ENCODE measurements around the gene TIMM44.
"Not testable (repeated sequence)": the region's sequence is repeated elsewhere in the genome, so short reads cannot be mapped to it uniquely, and the experiment has no call there.

Gene TIMM44

DNA sequence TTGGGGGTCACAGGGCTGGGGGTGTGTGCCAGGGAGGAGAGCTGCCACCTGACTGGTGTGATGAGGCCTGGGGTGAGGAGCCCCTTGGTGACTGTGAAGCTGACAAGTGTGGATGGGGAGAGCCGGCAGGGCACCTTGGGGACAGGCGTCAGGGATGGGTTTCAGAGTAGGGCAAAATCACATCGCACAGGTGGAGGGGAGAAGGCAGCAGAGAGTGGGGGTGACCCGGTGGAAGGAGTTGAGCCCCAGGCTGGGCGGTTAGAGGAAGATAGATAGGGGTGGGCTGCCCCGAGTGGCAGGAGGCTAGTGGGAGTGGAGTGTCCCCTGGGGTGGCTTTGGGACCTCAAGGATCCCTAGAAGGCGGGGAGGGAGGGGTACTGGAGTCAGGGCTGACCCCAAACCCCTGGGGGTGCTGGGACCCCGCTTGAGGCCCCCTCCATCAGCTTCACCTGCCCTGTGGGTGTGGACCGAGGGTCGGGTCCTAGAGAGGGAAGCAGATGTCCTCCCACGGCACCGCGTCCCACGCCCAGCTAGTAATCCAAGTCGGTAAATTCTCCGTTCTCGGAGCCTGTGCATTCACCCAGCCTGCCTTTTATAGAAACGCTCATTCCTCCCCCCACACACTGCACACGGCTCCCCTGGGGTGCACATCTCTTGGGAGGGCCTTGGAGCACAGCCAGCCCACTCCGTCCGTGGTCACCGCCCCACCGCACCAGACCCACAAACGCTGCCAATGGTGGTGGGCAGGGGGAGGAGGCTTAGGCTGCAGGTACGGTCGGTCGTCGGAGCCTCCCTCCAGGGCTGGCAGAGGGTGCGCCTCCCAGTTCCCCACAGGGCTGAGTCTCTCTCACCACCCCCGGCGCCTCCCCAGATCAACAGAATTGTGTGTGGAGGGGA lies 19.9 kb downstream of the TIMM44 start:
- DNase-seq, result no peak

DNA sequence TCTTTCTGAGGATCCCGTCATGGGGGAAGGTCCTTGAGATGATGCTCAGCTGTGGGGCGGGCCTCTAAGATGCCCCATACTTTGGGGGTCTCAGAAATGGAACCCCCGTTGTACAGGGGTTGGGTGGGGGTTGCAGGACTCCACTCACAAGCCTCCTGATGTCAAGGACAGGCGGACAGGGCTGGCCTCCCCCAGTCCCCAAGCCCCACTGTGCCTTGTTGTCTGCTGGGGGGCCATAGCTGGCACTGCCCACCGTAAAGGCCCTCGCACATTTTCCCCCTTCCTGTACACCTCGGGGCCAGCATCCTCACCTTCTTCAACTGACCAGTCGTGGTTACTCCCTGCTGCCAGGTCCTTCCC lies 20.6 kb downstream of the TIMM44 start:
- DNase-seq, result no peak

GRCh38 chr19:7921967-7922835 lies 21.3 kb downstream of the TIMM44 start:
- DNase-seq, result no peak

GRCh38 chr19:7921302-7921966 lies 22.0 kb downstream of the TIMM44 start:
- no peak for DNase-seq

GRCh38 chr19:7920519-7921301 lies 22.8 kb downstream of the TIMM44 start:
- peak; percentile 92 for DNase-seq

DNA sequence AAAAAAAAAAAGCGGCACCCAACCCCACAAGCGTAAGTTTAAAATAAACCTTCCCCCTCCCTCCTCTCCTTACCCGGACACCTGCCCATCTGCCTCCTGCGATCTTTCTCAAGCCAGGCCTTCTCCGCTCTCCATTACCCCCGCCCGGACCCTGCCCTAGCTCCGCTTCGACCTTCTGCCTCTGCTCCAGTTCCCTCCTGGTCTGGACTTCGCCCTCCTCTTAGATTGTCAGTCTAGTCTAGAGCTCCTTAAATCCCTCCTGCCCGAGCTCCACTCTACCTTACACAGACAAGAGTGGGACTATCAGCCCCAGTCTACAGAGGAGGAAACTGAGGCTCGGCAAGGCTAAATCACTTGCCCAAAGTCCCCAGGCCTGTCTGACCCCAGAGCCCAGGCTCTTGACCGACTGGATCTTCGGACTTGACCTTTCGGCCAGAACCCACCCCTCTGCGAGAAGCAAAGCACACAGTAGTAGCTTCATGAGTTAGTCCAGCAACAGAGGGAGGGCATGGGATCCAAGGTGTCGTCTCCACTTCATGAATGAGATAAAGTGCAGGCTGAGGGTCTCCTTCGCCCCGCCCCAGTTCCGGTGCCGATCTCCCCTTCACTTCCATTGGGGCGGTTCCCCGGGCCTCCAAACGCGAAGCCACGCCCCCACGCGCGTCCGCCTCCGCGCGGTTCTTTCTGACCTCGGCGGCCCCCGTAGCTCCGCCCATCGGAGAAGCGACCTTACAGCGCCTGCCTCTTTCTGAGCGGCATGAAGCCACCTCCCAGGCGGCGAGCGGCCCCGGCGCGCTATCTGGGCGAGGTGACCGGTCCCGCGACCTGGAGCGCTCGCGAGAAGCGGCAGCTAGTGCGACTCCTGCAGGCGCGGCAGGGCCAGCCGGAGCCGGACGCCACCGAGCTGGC lies 23.6 kb downstream of the TIMM44 start, which contains the start of gene SNAPC2:
SNAPC2 (plus strand) TSS at position 729 of the 909 bp plus-strand sequence; CDS start at position 758, 29 bp downstream.
- DNase-seq, result peak; percentile 85

DNA sequence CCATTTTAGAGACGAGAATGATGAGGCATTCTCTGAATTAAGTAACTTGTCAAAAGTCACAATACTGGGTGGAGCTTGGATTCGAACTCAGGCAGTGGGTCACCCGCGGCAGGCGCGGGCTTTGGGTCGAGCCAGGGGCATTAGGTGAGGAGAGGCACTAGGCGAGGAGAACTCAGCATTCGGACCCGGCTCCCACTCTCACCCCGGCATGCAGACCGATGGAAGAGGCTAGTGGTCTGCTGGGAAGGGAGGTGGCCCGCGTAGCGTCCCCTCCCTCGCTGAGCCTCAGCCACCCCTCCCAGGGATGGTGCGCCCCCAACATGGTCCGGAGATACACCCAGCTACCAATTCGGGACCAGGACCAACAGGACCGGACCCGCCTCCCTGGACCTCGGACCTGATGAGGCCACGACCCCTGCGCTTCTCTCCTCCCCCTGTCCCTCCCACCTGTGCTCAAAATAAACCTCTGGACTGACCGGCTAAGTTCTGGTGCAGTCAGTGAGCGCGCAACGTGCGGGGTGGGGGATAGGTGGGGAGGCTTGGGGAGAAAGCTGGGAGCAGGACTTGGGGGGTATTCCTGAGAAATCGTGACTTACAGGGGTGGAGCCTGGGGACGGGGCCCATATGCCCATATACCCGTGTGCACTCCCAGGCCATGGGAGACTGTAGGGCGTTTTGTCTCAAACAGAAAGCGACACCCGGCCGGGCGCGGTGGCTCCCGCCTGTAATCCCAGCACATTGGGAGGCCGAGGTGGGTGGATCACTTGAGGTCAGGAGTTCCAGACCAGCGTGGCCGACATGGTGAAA lies 24.6 kb downstream of the TIMM44 start:
- DNase-seq, result no peak

GRCh38 chr19:7918062-7918614 lies 25.3 kb downstream of the TIMM44 start:
- not testable (repeated sequence) for DNase-seq

DNA sequence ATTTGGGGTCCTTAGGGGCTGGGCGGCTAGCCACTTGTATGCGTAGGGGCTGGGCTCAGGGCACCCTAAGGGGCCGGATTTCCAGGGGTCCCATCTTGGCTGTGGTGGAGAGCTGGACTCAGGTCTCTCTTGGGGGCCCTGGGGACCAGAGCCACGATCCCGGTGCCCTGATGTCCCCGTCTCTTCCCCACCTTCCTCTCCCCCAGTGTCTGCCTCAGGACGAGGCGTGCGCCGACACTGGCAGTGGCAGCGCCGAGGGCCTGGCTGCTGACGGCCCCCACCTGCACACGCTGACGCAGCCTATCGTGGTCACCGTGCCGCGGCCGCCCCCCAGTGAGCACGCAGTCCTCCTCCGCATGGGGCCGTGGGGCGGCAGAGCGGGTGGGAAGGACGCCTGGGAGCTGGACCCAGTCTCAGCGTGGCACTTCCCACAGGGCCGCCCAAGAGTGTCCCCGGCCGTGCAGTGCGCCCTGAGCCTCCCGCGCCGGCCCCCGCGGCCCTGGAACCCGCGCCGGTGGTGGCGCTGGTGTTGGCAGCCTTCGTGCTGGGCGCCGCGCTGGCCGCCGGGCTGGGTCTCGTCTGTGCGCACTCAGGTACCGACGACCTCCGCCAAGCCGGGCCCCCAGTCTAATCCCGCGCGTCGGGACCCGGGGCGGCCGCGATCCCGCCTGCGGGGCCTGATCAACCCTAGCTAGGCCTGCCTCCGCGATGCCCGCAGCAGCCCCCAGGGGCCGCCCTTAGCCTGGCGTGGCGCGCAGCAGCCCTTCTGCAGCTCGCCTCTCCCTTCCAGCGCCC lies 26.0 kb downstream of the TIMM44 start:
- DNase-seq, result peak; percentile 9

GRCh38 chr19:7916955-7917266 lies 26.6 kb downstream of the TIMM44 start:
- DNase-seq, result no peak

DNA sequence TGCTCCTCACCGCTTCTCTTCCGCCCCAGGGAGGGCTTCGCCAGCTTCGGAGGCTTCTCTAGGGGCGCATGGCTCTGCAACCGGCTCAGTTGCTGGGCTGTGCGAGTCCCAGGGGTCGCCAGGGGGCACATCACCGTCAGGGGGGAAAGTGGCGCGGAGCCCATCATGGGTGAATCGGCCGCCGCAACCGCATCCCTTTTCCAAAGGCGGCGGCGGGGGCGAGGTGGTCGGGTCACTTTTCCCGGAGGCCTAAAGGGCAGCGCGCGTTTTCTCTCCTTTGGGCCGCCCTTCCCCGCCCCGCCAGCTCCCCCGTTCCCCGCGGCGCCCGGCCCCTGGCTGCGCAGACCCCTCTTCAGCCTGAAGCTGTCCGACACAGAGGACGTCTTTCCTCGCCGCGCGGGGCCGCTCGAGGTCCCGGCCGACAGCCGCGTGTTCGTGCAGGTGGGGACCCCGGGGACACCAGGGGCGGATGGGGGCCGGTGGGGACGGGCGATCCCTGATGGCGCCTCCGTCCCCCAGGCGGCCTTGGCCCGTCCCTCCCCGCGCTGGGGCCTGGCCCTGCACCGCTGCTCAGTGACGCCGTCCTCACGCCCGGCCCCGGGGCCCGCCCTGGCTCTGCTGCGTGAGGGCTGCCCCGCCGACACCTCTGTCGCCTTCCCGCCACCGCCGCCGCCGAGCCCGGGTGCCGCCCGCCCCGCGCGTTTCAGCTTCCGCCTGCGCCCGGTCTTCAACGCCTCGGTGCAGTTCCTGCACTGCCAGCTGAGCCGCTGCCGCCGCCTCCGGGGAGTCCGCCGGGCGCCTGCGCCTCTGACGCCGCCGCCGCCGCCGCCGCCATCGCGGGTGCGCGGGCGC lies 27.1 kb downstream of the TIMM44 start:
- DNase-seq, result no peak

GRCh38 chr19:7915250-7916102 lies 28.0 kb downstream of the TIMM44 start:
- no peak for DNase-seq

GRCh38 chr19:7914598-7915045 lies 28.8 kb downstream of the TIMM44 start, which contains the start of gene TGFBR3L:
Gene TGFBR3L (plus strand): TSS chr19:7914830.
- DNase-seq, result no peak

DNA sequence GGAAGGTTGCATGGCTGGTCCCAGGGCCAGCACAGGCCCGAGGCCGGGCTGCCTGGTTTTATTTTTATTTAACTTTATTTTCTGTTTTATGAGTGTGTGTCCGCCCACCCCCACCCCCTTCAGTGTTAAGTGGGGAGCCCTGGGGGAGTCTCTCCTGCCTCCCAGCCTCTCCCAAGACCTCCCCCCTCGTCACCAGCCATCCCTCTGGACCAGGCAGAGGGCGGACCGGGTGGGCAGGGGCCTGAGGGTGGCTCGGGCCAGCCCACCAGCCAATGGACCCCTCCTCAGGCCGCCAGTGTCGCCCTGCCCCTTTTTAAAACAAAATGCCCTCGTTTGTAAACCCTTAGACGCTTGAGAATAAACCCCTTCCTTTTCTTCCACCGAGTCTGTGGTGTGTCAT lies 29.4 kb downstream of the TIMM44 start:
- DNase-seq, result no peak

DNA sequence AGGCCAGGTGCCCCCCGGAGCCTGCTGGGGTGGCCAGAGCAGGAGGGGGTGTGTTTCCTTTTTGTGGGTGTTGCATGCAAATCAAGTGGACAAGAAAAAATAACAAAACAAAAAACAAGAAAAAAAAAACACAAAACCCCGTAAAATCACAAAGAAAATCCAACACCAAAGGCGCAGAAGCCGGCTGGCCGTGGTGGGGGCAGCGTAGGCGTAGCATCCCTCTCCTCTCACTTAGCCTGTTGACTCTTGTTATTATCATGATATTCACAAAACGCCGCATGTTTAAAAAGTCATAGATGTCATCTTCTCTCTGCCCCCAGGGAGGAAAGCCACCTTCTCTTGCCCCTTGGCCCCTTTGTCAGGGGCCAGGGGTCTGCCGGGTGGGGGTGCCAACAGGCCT lies 29.8 kb downstream of the TIMM44 start:
- DNase-seq, result no peak

DNA sequence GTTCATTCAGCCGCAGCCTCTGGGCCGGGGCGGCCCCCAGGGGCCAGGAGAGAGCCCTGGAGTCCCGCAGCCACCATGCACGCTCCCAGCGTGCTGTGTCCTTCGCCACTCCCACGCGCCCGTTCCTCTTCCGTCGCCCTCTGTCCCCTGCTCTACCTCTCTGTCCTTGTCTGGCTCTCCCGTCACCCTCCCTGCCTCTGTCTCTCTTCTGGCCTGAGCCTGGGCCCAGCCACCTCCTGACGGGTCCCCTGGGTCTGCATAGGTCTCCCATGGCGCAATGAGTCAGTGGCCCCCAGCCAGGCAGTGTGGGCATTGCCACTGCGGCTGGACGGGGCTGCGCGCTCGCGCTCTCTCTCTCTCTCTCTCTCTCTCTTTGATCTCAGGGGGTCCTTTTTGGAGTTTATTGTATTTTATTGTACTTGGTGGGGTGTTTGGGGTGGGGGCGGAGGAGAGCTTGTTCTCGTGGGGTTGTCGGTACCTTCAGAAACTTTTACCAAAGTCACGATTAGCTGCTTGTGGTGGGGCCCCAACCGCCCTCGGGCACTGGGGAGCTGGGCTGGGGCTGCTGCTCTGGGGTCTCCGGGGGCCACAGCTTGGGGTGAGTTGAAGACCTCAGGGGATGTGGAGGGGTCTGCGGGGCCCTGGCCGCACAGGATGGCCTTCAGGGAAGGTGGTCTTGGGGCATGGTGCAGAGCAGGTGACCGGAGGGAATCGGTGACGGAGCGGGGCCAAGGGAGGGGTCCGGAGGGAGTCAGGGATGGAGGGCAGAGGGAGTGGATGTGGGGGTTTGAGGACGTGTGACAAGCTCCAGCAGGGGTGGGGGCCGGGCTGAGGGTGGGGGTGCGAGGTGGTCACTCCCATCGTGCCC lies 30.5 kb downstream of the TIMM44 start:
- no peak for DNase-seq

All from kidney glomerular epithelial cell (primary cell).